Stimulated activated CD8-positive, alpha-beta memory T cell treated with anti-CD3 and anti-CD28 coated beads, Interleukin-7, amount 100 ng/mL, for 24 hours (primary cell): ENCODE data around the gene TPRX1.
"Not testable (repeated sequence)": the region's sequence is repeated elsewhere in the genome, so short reads cannot be mapped to it uniquely, and the experiment has no call there.

ENCODE experiments used
- DNase-seq: peaks from one replicate; pipeline ENCODE4 v3.0.0-alpha.2; 2020; ENCODE audit warnings: low read depth

Gene TPRX1

GRCh38 chr19:47766670-47767069 lies 37.7 kb downstream of the TPRX1 start:
- no peak for DNase-seq

GRCh38 chr19:47766359-47766620 lies 38.1 kb downstream of the TPRX1 start:
- DNase-seq: no peak

GRCh38 chr19:47765523-47766358 lies 38.6 kb downstream of the TPRX1 start:
- no peak for DNase-seq

- not testable (repeated sequence) for DNase-seq
Observed at GRCh38 chr19:47764705-47765104, 39.6 kb downstream of the TPRX1 start.

GRCh38 chr19:47762615-47763308 lies 41.6 kb downstream of the TPRX1 start:
- DNase-seq: no peak

GRCh38 chr19:47762151-47762550 lies 42.2 kb downstream of the TPRX1 start:
- DNase-seq: no peak

GRCh38 chr19:47761566-47761965 lies 42.8 kb downstream of the TPRX1 start:
- DNase-seq: no peak

GRCh38 chr19:47760632-47760999 lies 43.7 kb downstream of the TPRX1 start:
- DNase-seq: no peak

GRCh38 chr19:47758443-47758804 lies 45.9 kb downstream of the TPRX1 start:
- no peak for DNase-seq

- DNase-seq: no peak
Observed at GRCh38 chr19:47757617-47758442, 46.5 kb downstream of the TPRX1 start.

GRCh38 chr19:47756953-47757608 lies 47.3 kb downstream of the TPRX1 start:
- no peak for DNase-seq

- DNase-seq: no peak
Observed at GRCh38 chr19:47756627-47756929, 47.8 kb downstream of the TPRX1 start.

GRCh38 chr19:47755762-47756626 lies 48.4 kb downstream of the TPRX1 start:
- no peak for DNase-seq

GRCh38 chr19:47755065-47755761 lies 49.1 kb downstream of the TPRX1 start:
- no peak for DNase-seq

- no peak for DNase-seq
Observed at GRCh38 chr19:47754206-47755064, 49.9 kb downstream of the TPRX1 start.

- DNase-seq: no peak
Observed at GRCh38 chr19:47752440-47753211, 51.7 kb downstream of the TPRX1 start.
